ENCODE data around the gene DUSP7.

DUSP7 gene

GRCh38 chr3:52067526-52067925, 11.2 kb upstream of the DUSP7 start:
- H3K4me3 ChIP-seq (replicated peaks in 1 of 2; ENCODE audit: low read depth in 2 of 2, low read length in 2 of 2), result no peak overlapping the region
- no peak for TF ChIP-seq CTCF (IDR thresholded peaks at IDR 0.05; ENCODE audit: low read depth, low read length)

GRCh38 chr3:52067046-52067445, 10.7 kb upstream of the DUSP7 start:
- TF ChIP-seq CTCF (IDR thresholded peaks at IDR 0.05; ENCODE audit: low read depth, low read length), result no peak
- DNase-seq (ENCODE audit: low read depth in 2 of 2), result no peak
- no peak overlapping the region for H3K4me3 ChIP-seq (replicated peaks in 1 of 2; ENCODE audit: low read depth in 2 of 2, low read length in 2 of 2)

More at GRCh38 chr3:52067526-52067925, 11.2 kb upstream of the DUSP7 start:
- no peak for DNase-seq (ENCODE audit: low read depth in 2 of 2)

DNA sequence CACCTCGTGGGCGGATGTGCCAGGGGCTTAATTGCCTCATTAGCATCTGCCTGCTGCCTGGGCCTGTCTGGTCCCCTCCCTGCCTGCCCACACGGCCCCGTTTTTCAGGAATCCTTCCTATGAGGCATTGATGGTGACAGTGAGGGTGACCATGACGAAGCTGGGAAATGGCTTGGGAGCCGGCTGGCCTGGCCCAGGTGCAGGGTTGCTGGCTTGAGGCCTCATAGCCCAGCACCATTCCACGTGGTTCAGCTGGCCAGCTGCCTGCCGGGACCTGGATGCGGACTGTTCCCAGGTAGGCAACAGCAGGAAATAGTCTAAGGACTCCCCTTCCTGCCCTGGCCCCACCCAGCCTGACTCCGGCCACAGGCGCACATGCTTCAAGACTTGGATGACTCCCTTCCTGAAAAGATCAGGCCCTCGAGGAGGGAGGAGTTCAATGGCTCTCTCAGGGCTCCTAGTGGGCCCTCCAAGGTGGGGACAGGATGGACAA, 8.9 kb upstream of the DUSP7 start:
- no peak overlapping the region for H3K4me3 ChIP-seq (replicated peaks in 1 of 2; ENCODE audit: low read depth in 2 of 2, low read length in 2 of 2)
- no peak for TF ChIP-seq CTCF (IDR thresholded peaks at IDR 0.05; ENCODE audit: low read depth, low read length)
- no peak for DNase-seq (ENCODE audit: low read depth in 2 of 2)

- no peak overlapping the region for H3K4me3 ChIP-seq (replicated peaks in 1 of 2; ENCODE audit: low read depth in 2 of 2, low read length in 2 of 2)
- no peak for DNase-seq (ENCODE audit: low read depth in 2 of 2)
- no peak for TF ChIP-seq CTCF (IDR thresholded peaks at IDR 0.05; ENCODE audit: low read depth, low read length)
Measured at GRCh38 chr3:52064561-52064960, 8.2 kb upstream of the DUSP7 start.

DNA sequence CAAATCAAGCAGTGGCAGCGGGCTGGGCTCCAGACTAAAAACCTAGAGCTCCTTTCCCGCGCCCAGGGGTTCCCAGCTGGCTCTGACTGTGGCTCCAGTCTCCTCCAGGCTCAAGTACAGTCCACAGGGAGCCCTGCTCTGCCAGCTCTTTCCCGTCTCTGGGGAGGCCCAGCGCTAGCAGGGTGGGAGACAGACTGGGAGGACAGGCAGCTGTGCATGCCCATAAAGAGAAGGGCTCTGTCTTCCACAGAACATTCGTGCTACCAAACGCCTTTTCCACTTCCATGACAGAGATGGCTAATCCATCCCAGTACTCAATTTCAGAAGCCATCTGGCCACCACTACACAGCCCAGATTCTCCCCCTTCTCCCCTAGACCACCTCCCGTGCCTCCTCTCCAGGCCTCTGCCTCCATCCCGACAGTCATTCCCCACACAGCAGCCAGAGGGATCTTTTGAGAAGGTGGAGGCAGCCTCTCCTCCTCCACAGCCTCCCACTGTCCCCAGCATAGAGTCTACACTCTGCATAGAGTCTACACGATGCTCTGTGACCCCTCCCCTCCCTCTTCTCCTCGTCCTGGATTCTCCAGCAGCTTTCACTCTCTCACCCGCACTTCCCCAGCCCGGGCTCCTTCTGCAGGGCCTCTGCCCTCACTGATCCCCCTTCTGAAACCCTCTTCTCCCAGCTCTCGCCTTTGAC, 6.8 kb upstream of the DUSP7 start:
- no peak for DNase-seq (ENCODE audit: low read depth in 2 of 2)
- H3K4me3 ChIP-seq (replicated peaks in 1 of 2; ENCODE audit: low read depth in 2 of 2, low read length in 2 of 2), result no peak overlapping the region

GRCh38 chr3:52062505-52062904, 6.1 kb upstream of the DUSP7 start:
- no peak overlapping the region for H3K4me3 ChIP-seq (replicated peaks in 1 of 2; ENCODE audit: low read depth in 2 of 2, low read length in 2 of 2)
- DNase-seq (ENCODE audit: low read depth in 2 of 2), result peak; percentile 86 to 96
- TF ChIP-seq CTCF (IDR thresholded peaks at IDR 0.05; ENCODE audit: low read depth, low read length), result no peak

More for the DNA sequence above, 6.8 kb upstream of the DUSP7 start:
- TF ChIP-seq CTCF (IDR thresholded peaks at IDR 0.05; ENCODE audit: low read depth, low read length), result peak; percentile 3
